ENCODE results near the gene FSTL5.

FSTL5 gene

GRCh38 chr4:161881370-161881769 is 282.4 kb downstream of the FSTL5 start:
- DNase-seq, result no peak
- H3K36me3 ChIP-seq (ENCODE audit: control insufficient read depth, insufficient read depth, low read length), result no peaks in the 10 kb centered on the region
- H3K27me3 ChIP-seq (replicated peaks; ENCODE audit: control insufficient read depth, insufficient read depth, low read length, poor library complexity, severe bottlenecking), result no peaks in the 10 kb centered on the region
- no peak overlapping the region for H3K27ac ChIP-seq (ENCODE audit: insufficient read depth, low read length, poor library complexity, severe bottlenecking)
- H3K4me1 ChIP-seq (ENCODE audit: control insufficient read depth, insufficient read depth, low read length, poor library complexity, severe bottlenecking), result no peaks in the 10 kb centered on the region
- no peak overlapping the region for H3K4me3 ChIP-seq (ENCODE audit: insufficient read depth, low read depth, low read length, poor library complexity, severe bottlenecking)
- no peaks in the 10 kb centered on the region for H3K9me3 ChIP-seq (ENCODE audit: control insufficient read depth, low read length)

GRCh38 chr4:161869511-161869910 is 294.3 kb downstream of the FSTL5 start:
- no peak overlapping the region for H3K27ac ChIP-seq (ENCODE audit: insufficient read depth, low read length, poor library complexity, severe bottlenecking)
- no peak for DNase-seq
- H3K9me3 ChIP-seq (ENCODE audit: control insufficient read depth, low read length), result no peaks in the 10 kb centered on the region
- H3K36me3 ChIP-seq (ENCODE audit: control insufficient read depth, insufficient read depth, low read length), result no peaks in the 10 kb centered on the region
- H3K27me3 ChIP-seq (replicated peaks; ENCODE audit: control insufficient read depth, insufficient read depth, low read length, poor library complexity, severe bottlenecking), result no peaks in the 10 kb centered on the region
- H3K4me1 ChIP-seq (ENCODE audit: control insufficient read depth, insufficient read depth, low read length, poor library complexity, severe bottlenecking), result no peaks in the 10 kb centered on the region
- no peak overlapping the region for H3K4me3 ChIP-seq (ENCODE audit: insufficient read depth, low read depth, low read length, poor library complexity, severe bottlenecking)

- Histone ChIP-seq H3K4me1 (ENCODE audit: control insufficient read depth, insufficient read depth, low read length, poor library complexity, severe bottlenecking) (no peaks in the 10 kb centered on the region), H3K4me3 (ENCODE audit: insufficient read depth, low read depth, low read length, poor library complexity, severe bottlenecking) (no peak overlapping the region), H3K9me3 (ENCODE audit: control insufficient read depth, low read length) (no peaks in the 10 kb centered on the region), H3K36me3 (ENCODE audit: control insufficient read depth, insufficient read depth, low read length) (no peaks in the 10 kb centered on the region), H3K27me3 (replicated peaks; ENCODE audit: control insufficient read depth, insufficient read depth, low read length, poor library complexity, severe bottlenecking) (no peaks in the 10 kb centered on the region), H3K27ac (ENCODE audit: insufficient read depth, low read length, poor library complexity, severe bottlenecking) (no peak overlapping the region)
- DNase-seq, result no peak
These were observed 307.0 kb downstream of the FSTL5 start for GRCh38 chr4:161856711-161857326.

- Histone ChIP-seq H3K27ac (ENCODE audit: insufficient read depth, low read length, poor library complexity, severe bottlenecking) (no peak overlapping the region), H3K36me3 (ENCODE audit: control insufficient read depth, insufficient read depth, low read length) (no peaks in the 10 kb centered on the region), H3K4me3 (ENCODE audit: insufficient read depth, low read depth, low read length, poor library complexity, severe bottlenecking) (no peak overlapping the region), H3K4me1 (ENCODE audit: control insufficient read depth, insufficient read depth, low read length, poor library complexity, severe bottlenecking) (no peaks in the 10 kb centered on the region), H3K27me3 (replicated peaks; ENCODE audit: control insufficient read depth, insufficient read depth, low read length, poor library complexity, severe bottlenecking) (no peaks in the 10 kb centered on the region), H3K9me3 (ENCODE audit: control insufficient read depth, low read length) (no peaks in the 10 kb centered on the region)
- no peak for DNase-seq
These were observed 313.2 kb downstream of the FSTL5 start for GRCh38 chr4:161850631-161851030.

- no peaks in the 10 kb centered on the region for H3K4me1 ChIP-seq (ENCODE audit: control insufficient read depth, insufficient read depth, low read length, poor library complexity, severe bottlenecking)
- no peaks in the 10 kb centered on the region for H3K36me3 ChIP-seq (ENCODE audit: control insufficient read depth, insufficient read depth, low read length)
- H3K4me3 ChIP-seq (ENCODE audit: insufficient read depth, low read depth, low read length, poor library complexity, severe bottlenecking), result no peak overlapping the region
- H3K27me3 ChIP-seq (replicated peaks; ENCODE audit: control insufficient read depth, insufficient read depth, low read length, poor library complexity, severe bottlenecking), result no peaks in the 10 kb centered on the region
- H3K9me3 ChIP-seq (ENCODE audit: control insufficient read depth, low read length), result no peaks in the 10 kb centered on the region
- DNase-seq, result no peak
- no peak overlapping the region for H3K27ac ChIP-seq (ENCODE audit: insufficient read depth, low read length, poor library complexity, severe bottlenecking)
These were observed 322.0 kb downstream of the FSTL5 start for GRCh38 chr4:161841759-161842158.

- DNase-seq, result no peak
- Histone ChIP-seq H3K27me3 (replicated peaks; ENCODE audit: control insufficient read depth, insufficient read depth, low read length, poor library complexity, severe bottlenecking) (no peaks in the 10 kb centered on the region), H3K9me3 (ENCODE audit: control insufficient read depth, low read length) (no peaks in the 10 kb centered on the region), H3K4me3 (ENCODE audit: insufficient read depth, low read depth, low read length, poor library complexity, severe bottlenecking) (no peak overlapping the region), H3K36me3 (ENCODE audit: control insufficient read depth, insufficient read depth, low read length) (no peaks in the 10 kb centered on the region), H3K27ac (ENCODE audit: insufficient read depth, low read length, poor library complexity, severe bottlenecking) (no peak overlapping the region), H3K4me1 (ENCODE audit: control insufficient read depth, insufficient read depth, low read length, poor library complexity, severe bottlenecking) (no peaks in the 10 kb centered on the region)
These were observed 334.2 kb downstream of the FSTL5 start for GRCh38 chr4:161829591-161829990.

GRCh38 chr4:161828061-161828460 is 335.7 kb downstream of the FSTL5 start:
- Histone ChIP-seq H3K4me1 (ENCODE audit: control insufficient read depth, insufficient read depth, low read length, poor library complexity, severe bottlenecking) (no peaks in the 10 kb centered on the region), H3K36me3 (ENCODE audit: control insufficient read depth, insufficient read depth, low read length) (no peaks in the 10 kb centered on the region), H3K27me3 (replicated peaks; ENCODE audit: control insufficient read depth, insufficient read depth, low read length, poor library complexity, severe bottlenecking) (no peaks in the 10 kb centered on the region), H3K27ac (ENCODE audit: insufficient read depth, low read length, poor library complexity, severe bottlenecking) (no peak overlapping the region), H3K9me3 (ENCODE audit: control insufficient read depth, low read length) (peaks cover 1% of the 10 kb centered on the region), H3K4me3 (ENCODE audit: insufficient read depth, low read depth, low read length, poor library complexity, severe bottlenecking) (no peak overlapping the region)
- no peak for DNase-seq

GRCh38 chr4:161827013-161827412 is 336.8 kb downstream of the FSTL5 start:
- no peaks in the 10 kb centered on the region for H3K27me3 ChIP-seq (replicated peaks; ENCODE audit: control insufficient read depth, insufficient read depth, low read length, poor library complexity, severe bottlenecking)
- no peak for DNase-seq
- H3K9me3 ChIP-seq (ENCODE audit: control insufficient read depth, low read length), result peaks cover 4% of the 10 kb centered on the region
- no peaks in the 10 kb centered on the region for H3K4me1 ChIP-seq (ENCODE audit: control insufficient read depth, insufficient read depth, low read length, poor library complexity, severe bottlenecking)
- H3K27ac ChIP-seq (ENCODE audit: insufficient read depth, low read length, poor library complexity, severe bottlenecking), result no peak overlapping the region
- H3K4me3 ChIP-seq (ENCODE audit: insufficient read depth, low read depth, low read length, poor library complexity, severe bottlenecking), result no peak overlapping the region
- H3K36me3 ChIP-seq (ENCODE audit: control insufficient read depth, insufficient read depth, low read length), result no peaks in the 10 kb centered on the region

GRCh38 chr4:161823450-161823849 is 340.4 kb downstream of the FSTL5 start:
- H3K4me3 ChIP-seq (ENCODE audit: insufficient read depth, low read depth, low read length, poor library complexity, severe bottlenecking), result no peak overlapping the region
- no peaks in the 10 kb centered on the region for H3K27me3 ChIP-seq (replicated peaks; ENCODE audit: control insufficient read depth, insufficient read depth, low read length, poor library complexity, severe bottlenecking)
- peaks cover 4% of the 10 kb centered on the region for H3K9me3 ChIP-seq (ENCODE audit: control insufficient read depth, low read length)
- no peaks in the 10 kb centered on the region for H3K36me3 ChIP-seq (ENCODE audit: control insufficient read depth, insufficient read depth, low read length)
- no peak overlapping the region for H3K27ac ChIP-seq (ENCODE audit: insufficient read depth, low read length, poor library complexity, severe bottlenecking)
- DNase-seq, result no peak
- H3K4me1 ChIP-seq (ENCODE audit: control insufficient read depth, insufficient read depth, low read length, poor library complexity, severe bottlenecking), result no peaks in the 10 kb centered on the region

- Histone ChIP-seq H3K27ac (ENCODE audit: insufficient read depth, low read length, poor library complexity, severe bottlenecking) (no peak overlapping the region), H3K36me3 (ENCODE audit: control insufficient read depth, insufficient read depth, low read length) (no peaks in the 10 kb centered on the region), H3K9me3 (ENCODE audit: control insufficient read depth, low read length) (peaks cover 4% of the 10 kb centered on the region), H3K27me3 (replicated peaks; ENCODE audit: control insufficient read depth, insufficient read depth, low read length, poor library complexity, severe bottlenecking) (no peaks in the 10 kb centered on the region), H3K4me3 (ENCODE audit: insufficient read depth, low read depth, low read length, poor library complexity, severe bottlenecking) (no peak overlapping the region), H3K4me1 (ENCODE audit: control insufficient read depth, insufficient read depth, low read length, poor library complexity, severe bottlenecking) (no peaks in the 10 kb centered on the region)
- no peak for DNase-seq
These were observed 341.6 kb downstream of the FSTL5 start for GRCh38 chr4:161822174-161822573.
